SK-N-SH (cell line): Measurements from ENCODE around the gene IP6K1. TPM values are rescaled to one million over a fixed set of nuclear protein-coding genes. Genes with fewer than 3 reads are reported as not detected.

Experiments used
- CTCF ChIA-PET: fragments of 300-600, 350-600 bp; formaldehyde crosslinking; extraction: SDS; loops from one replicate; lab custom pipeline; 2021; lab: Yijun Ruan, JAX
- POLR2A ChIA-PET: fragments of 350-600 bp; sonication (Branson Sonifier 250); formaldehyde crosslinking; extraction: SDS; loops from one replicate; lab custom pipeline; 2020; ENCODE audit warnings: antibody characterized with exemption, inconsistent platforms; lab: Yijun Ruan, JAX
- DNase-seq: peaks from one replicate; pipeline ENCODE4 v3.0.0; 2012
- H2AFZ ChIP-seq: fragments of 200-600 bp; sonication (generic); 2 replicates; pipeline ENCODE4 v1.8.1; 2016; ENCODE audit warnings: antibody characterized with exemption, mild to moderate bottlenecking, low read depth
- H3F3A ChIP-seq: fragments of 200-600 bp; sonication (generic); replicated peaks from 2 replicates; pipeline ENCODE3; 2016; ENCODE audit warnings: antibody characterized with exemption, mild to moderate bottlenecking; ENCODE audit not compliant: insufficient read depth
- H3K27ac ChIP-seq, 2 experiments: fragments of 200-500 bp in 1 of 2; fragments of 200-600 bp in 1 of 2; sonication (Bioruptor generic) in 1 of 2; sonication (generic), shearing (Covaris generic) in 1 of 2; 2 replicates each; pipeline versions ENCODE4 v1.5.1 to v1.6.1; 2014 to 2016; ENCODE audit warnings: low read depth in 2 of 2, inconsistent platforms in 1 of 2, low read length in 1 of 2, mild to moderate bottlenecking in 1 of 2, mixed read lengths in 1 of 2
- H3K27me3 ChIP-seq: fragments of 200-600 bp; sonication (generic), shearing (Covaris generic); 2 replicates; pipeline ENCODE4 v1.6.1; 2016; ENCODE audit warnings: mixed run types; ENCODE audit not compliant: insufficient read depth
- H3K36me3 ChIP-seq, 2 experiments: fragments of 200-500 bp in 1 of 2; fragments of 200-600 bp in 1 of 2; sonication (Bioruptor generic) in 1 of 2; sonication (generic) in 1 of 2; replicated peaks in 1 of 2; 2 replicates each; pipeline versions ENCODE3 to v1.5.1; 2014 to 2016; ENCODE audit warnings: low read length in 1 of 2, mild to moderate bottlenecking in 1 of 2; ENCODE audit not compliant: insufficient read depth in 2 of 2, control insufficient read depth in 1 of 2
- H3K4me1 ChIP-seq, 2 experiments: fragments of 200-500 bp in 1 of 2; fragments of 200-600 bp in 1 of 2; sonication (Bioruptor generic) in 1 of 2; sonication (generic), shearing (Covaris generic) in 1 of 2; 2 replicates each; pipeline versions ENCODE4 v1.5.1 to v1.6.1; 2014 to 2016; ENCODE audit warnings: low read depth in 1 of 2, low read length in 1 of 2, mixed run types in 1 of 2; ENCODE audit not compliant: insufficient read depth in 2 of 2, control insufficient read depth in 1 of 2
- H3K4me2 ChIP-seq: fragments of 200-600 bp; sonication (generic), shearing (Covaris generic); 2 replicates; pipeline ENCODE4 v1.6.1; 2017; ENCODE audit warnings: mixed run types
- H3K4me3 ChIP-seq, 2 experiments: fragments of 200-500 bp in 1 of 2; fragments of 200-600 bp in 1 of 2; sonication (Bioruptor generic) in 1 of 2; sonication (generic), shearing (Covaris generic) in 1 of 2; 2 replicates each; pipeline versions ENCODE4 v1.5.1 to v1.8.1; 2014 to 2016; ENCODE audit warnings: low read depth in 2 of 2, inconsistent platforms in 1 of 2, low read length in 1 of 2, mild to moderate bottlenecking in 1 of 2, mixed read lengths in 1 of 2, moderate library complexity in 1 of 2
- H3K79me2 ChIP-seq: fragments of 200-600 bp; sonication (generic); 2 replicates; pipeline ENCODE4 v1.8.1; 2017; ENCODE audit warnings: mild to moderate bottlenecking; ENCODE audit not compliant: insufficient read depth
- H3K9ac ChIP-seq: fragments of 200-600 bp; sonication (generic); 2 replicates; pipeline ENCODE4 v1.6.1; 2017; ENCODE audit warnings: mixed run types
- H3K9me2 ChIP-seq: fragments of 200-600 bp; sonication (generic); 2 replicates; pipeline ENCODE4 v1.6.1; 2017; ENCODE audit warnings: mixed run types
- H3K9me3 ChIP-seq: fragments of 200-600 bp; sonication (generic); 2 replicates; pipeline ENCODE4 v1.6.1; 2017; ENCODE audit warnings: mixed run types, mild to moderate bottlenecking, moderate library complexity
- H4K20me1 ChIP-seq: fragments of 200-600 bp; sonication (generic); 2 replicates; pipeline ENCODE4 v1.6.1; 2017; ENCODE audit warnings: mild to moderate bottlenecking, mixed run types; ENCODE audit not compliant: insufficient read depth
- CHD2 ChIP-seq: fragments of 150-350 bp; IDR thresholded peaks from 2 replicates; pipeline ENCODE4 v1.6.1; 2018; ENCODE audit warnings: low read length; ENCODE audit not compliant: partially characterized antibody
- EP300 ChIP-seq, 2 experiments: IDR thresholded peaks; 2 replicates each; pipeline versions ENCODE4 v1.4.0 to v1.6.1; 2012; ENCODE audit warnings: borderline replicate concordance in 1 of 2, low read depth in 1 of 2, low read length in 1 of 2
- FOSL2 ChIP-seq: IDR thresholded peaks from 2 replicates; pipeline ENCODE4 v1.4.0; 2012; ENCODE audit warnings: low read depth, mild to moderate bottlenecking, moderate library complexity, borderline replicate concordance
- FOXM1 ChIP-seq: IDR thresholded peaks from 2 replicates; pipeline ENCODE4 v1.4.0; 2012; ENCODE audit warnings: low read depth, mild to moderate bottlenecking
- GATA2 ChIP-seq: sonication (generic); formaldehyde crosslinking; IDR thresholded peaks from 2 replicates; pipeline ENCODE4 v1.5.0; 2020; ENCODE audit warnings: mild to moderate bottlenecking, missing genetic modification reagents
- JUND ChIP-seq: IDR thresholded peaks from 2 replicates; pipeline ENCODE4 v1.4.0; 2012
- MAX ChIP-seq: IDR thresholded peaks from 2 replicates; pipeline ENCODE4 v1.4.0; 2012; ENCODE audit warnings: low read depth
- MEF2A ChIP-seq: IDR thresholded peaks from 2 replicates; pipeline ENCODE4 v1.4.0; 2012; ENCODE audit warnings: low read depth, borderline replicate concordance
- MXI1 ChIP-seq: IDR thresholded peaks from 2 replicates; pipeline ENCODE4 v1.6.1; 2012; ENCODE audit warnings: mild to moderate bottlenecking, low read depth, low read length, improper control_type of control experiment
- NFIC ChIP-seq: IDR thresholded peaks from 2 replicates; pipeline ENCODE4 v1.4.0; 2012; ENCODE audit warnings: borderline replicate concordance
- NRF1 ChIP-seq: IDR thresholded peaks from 2 replicates; pipeline ENCODE4 v1.6.1; 2012; ENCODE audit warnings: low read depth, mild to moderate bottlenecking, low read length
- PBX3 ChIP-seq: IDR thresholded peaks from 2 replicates; pipeline ENCODE4; 2012
- REST ChIP-seq: IDR thresholded peaks from 2 replicates; pipeline ENCODE4 v1.6.1; 2012; ENCODE audit warnings: mild to moderate bottlenecking, low read depth, low read length, moderate library complexity
- RFX5 ChIP-seq: IDR thresholded peaks from 2 replicates; pipeline ENCODE4 v1.6.1; 2012; ENCODE audit warnings: mild to moderate bottlenecking, improper control_type of control experiment, low read length
- RXRA ChIP-seq: IDR thresholded peaks from 2 replicates; pipeline ENCODE4 v1.4.0; 2012; ENCODE audit warnings: low read depth, mild to moderate bottlenecking, borderline replicate concordance
- SMC3 ChIP-seq: IDR thresholded peaks from 2 replicates; pipeline ENCODE4 v1.6.1; 2012; ENCODE audit warnings: low read depth, low read length, improper control_type of control experiment
- TAF1 ChIP-seq: IDR thresholded peaks from 2 replicates; pipeline ENCODE4 v1.6.1; 2012; ENCODE audit warnings: low read depth, mild to moderate bottlenecking, low read length, moderate library complexity, borderline replicate concordance
- TCF12 ChIP-seq: IDR thresholded peaks from 2 replicates; pipeline ENCODE4 v1.4.0; 2012
- TEAD4 ChIP-seq: IDR thresholded peaks from 2 replicates; pipeline ENCODE4 v1.4.0; 2012; ENCODE audit warnings: mild to moderate bottlenecking, borderline replicate concordance; ENCODE audit not compliant: insufficient read depth
- USF1 ChIP-seq: IDR thresholded peaks from 2 replicates; pipeline ENCODE4 v1.4.0; 2012; ENCODE audit warnings: low read depth, borderline replicate concordance
- YY1 ChIP-seq: IDR thresholded peaks from 2 replicates; pipeline ENCODE4 v1.4.0; 2012; ENCODE audit warnings: low read depth, mild to moderate bottlenecking
- WGBS: methylation state at CpG from one replicate; pipeline ENCODE4 v1.1.6; 2017; ENCODE audit warnings: low lambda C conversion rate; 5-methylcytosine and 5-hydroxymethylcytosine counted together
- polyA plus RNA-seq, 3 experiments: library from polyadenylated mRNA; depleted of rRNA; stranded (reverse); fragments of >200 nt; gene quantifications; 2 replicates each; pipeline ENCODE4 v1.2.3, GENCODE V29; 2012

Gene IP6K1
- polyA plus RNA-seq, 1 of the 3 experiments (the other 2 are of a cell fraction) = 23.3 TPM

- H3K4me1 ChIP-seq = peaks cover 16 to 64% of the 10 kb centered on the region in 2 experiments
- POLR2A ChIA-PET = interaction anchor here (0.6 to 2.4 kb wide), 4 partner anchors 13 to 132 kb away, joined by 3 to 6 read pairs (median 6); partner anchors contain the start of gene RBM6
- H3K36me3 ChIP-seq = no peaks in the 10 kb centered on the region
- peak overlapping the region; percentile 11; the same call in 1 of the 2 replicates for H3K4me2 ChIP-seq
- no peak overlapping the region for H2AFZ ChIP-seq
- H3K9ac ChIP-seq = no peak overlapping the region
- H3K9me3 ChIP-seq = no peaks in the 10 kb centered on the region
- no peaks in the 10 kb centered on the region for H4K20me1 ChIP-seq
- H3K27ac ChIP-seq = peak overlapping the region in 1 of 2 experiments; percentile 98; a peak in 2 of 4 replicates
- TF ChIP-seq REST = no peak
- TF ChIP-seq TCF12 = peak; percentile 31; the same call in 1 of the 2 replicates
- TF ChIP-seq NFIC = no peak
- peak; percentile 9; the same call in 1 of the 2 replicates for TF ChIP-seq SMC3
- TF ChIP-seq MAX = no peak
- peak in 1 of 2 experiments; percentile 47; a peak in 1 of 4 replicates for TF ChIP-seq EP300 (IDR thresholded peaks at IDR 0.05; ENCODE audit: borderline replicate concordance in 1 of 2, low read depth in 1 of 2, low read length in 1 of 2)
- no peak for TF ChIP-seq NRF1
- TF ChIP-seq TEAD4 = no peak
- 0 out of 2 replicates have a peak, but pooled peaks have one; percentile 12 for TF ChIP-seq PBX3
- TF ChIP-seq CHD2 = peak; percentile 70
- H3K79me2 ChIP-seq = no peaks in the 10 kb centered on the region
- no peaks in the 10 kb centered on the region for H3F3A ChIP-seq
- CTCF ChIA-PET = interaction anchor here (0.9 to 17.6 kb wide), 5 partner anchors 29 to 101 kb away, joined by 3 to 386 read pairs (median 3); no protein-coding TSS in a partner anchor
- no peak overlapping the region for H3K4me3 ChIP-seq
- H3K9me2 ChIP-seq = no peaks in the 10 kb centered on the region
- no peaks in the 10 kb centered on the region for H3K27me3 ChIP-seq
- WGBS = 75% methylated on average over 8 of the region's 13 CpGs
- DNase-seq = peak; percentile 55
Measured at GRCh38 chr3:49807431-49808114, 21.2 kb upstream of the IP6K1 start.

- peaks cover 16 to 64% of the 10 kb centered on the region in 2 experiments for H3K4me1 ChIP-seq
- no peaks in the 10 kb centered on the region for H3K79me2 ChIP-seq
- H2AFZ ChIP-seq = no peak overlapping the region
- H3K9me2 ChIP-seq = no peaks in the 10 kb centered on the region
- no peak for DNase-seq
- H3K36me3 ChIP-seq = no peaks in the 10 kb centered on the region
- H3K4me2 ChIP-seq = no peak overlapping the region
- no peaks in the 10 kb centered on the region for H3K27me3 ChIP-seq
- no peak overlapping the region for H3K9ac ChIP-seq
- no peaks in the 10 kb centered on the region for H4K20me1 ChIP-seq
- CTCF ChIA-PET = interaction anchor here (0.9 to 17.6 kb wide), 6 partner anchors 20 to 101 kb away, joined by 3 to 386 read pairs (median 4); no protein-coding TSS in a partner anchor
- no peak overlapping the region; a peak in 1 of 4 replicates for H3K4me3 ChIP-seq
- peak overlapping the region in 1 of 2 experiments; percentile 98; a peak in 2 of 4 replicates for H3K27ac ChIP-seq
- H3F3A ChIP-seq = no peaks in the 10 kb centered on the region
- POLR2A ChIA-PET = interaction anchor here (1.2 to 2.4 kb wide), 3 partner anchors 14 to 133 kb away, joined by 5 to 6 read pairs (median 6); partner anchors contain the start of gene RBM6
- WGBS = 52% methylated on average over 2 of the region's 2 CpGs
- no peaks in the 10 kb centered on the region for H3K9me3 ChIP-seq
- TF ChIP-seq GATA2 (CRISPR knock-in tag) = no peak
- no peak for TF ChIP-seq TAF1
- no peak for TF ChIP-seq MEF2A
- no peak for TF ChIP-seq USF1
- no peak for TF ChIP-seq NRF1
- no peak for TF ChIP-seq CHD2
- TF ChIP-seq TEAD4 = no peak
- no peak for TF ChIP-seq FOXM1
- no peak for TF ChIP-seq RXRA
- TF ChIP-seq FOSL2 = no peak
- TF ChIP-seq JUND = no peak
- no peak for TF ChIP-seq RFX5
- TF ChIP-seq MXI1 = no peak
- no peak for TF ChIP-seq YY1
Measured at GRCh38 chr3:49806850-49807249, 20.5 kb upstream of the IP6K1 start.
